Cardiac fibroblast (primary cell): ENCODE measurements around the gene SLC5A5.
A peak's percentile ranks its signal among the peaks of the same experiment; 100 is the strongest.

Experiments
- DNase-seq, 2 donors: peaks; one replicate each; pipeline versions ENCODE4 v3.0.0 to v3.0.0-alpha.2; 2010; ENCODE audit warnings: low read depth in 2 of 2
- H3K4me3 ChIP-seq, 2 donors: replicated peaks in 1 of 2; 1 replicate in 1 of 2; 2 replicates in 1 of 2; pipeline ENCODE4 v1.5.1; 2011; ENCODE audit warnings: low read depth in 2 of 2, low read length in 2 of 2, mild to moderate bottlenecking in 2 of 2, moderate library complexity in 1 of 2
- TF ChIP-seq, protein P1 (sequence below): IDR thresholded peaks from one replicate; pipeline ENCODE4 v1.5.1; 2011; ENCODE audit warnings: low read depth, mild to moderate bottlenecking, low read length, inconsistent platforms

The SLC5A5 gene

DNA sequence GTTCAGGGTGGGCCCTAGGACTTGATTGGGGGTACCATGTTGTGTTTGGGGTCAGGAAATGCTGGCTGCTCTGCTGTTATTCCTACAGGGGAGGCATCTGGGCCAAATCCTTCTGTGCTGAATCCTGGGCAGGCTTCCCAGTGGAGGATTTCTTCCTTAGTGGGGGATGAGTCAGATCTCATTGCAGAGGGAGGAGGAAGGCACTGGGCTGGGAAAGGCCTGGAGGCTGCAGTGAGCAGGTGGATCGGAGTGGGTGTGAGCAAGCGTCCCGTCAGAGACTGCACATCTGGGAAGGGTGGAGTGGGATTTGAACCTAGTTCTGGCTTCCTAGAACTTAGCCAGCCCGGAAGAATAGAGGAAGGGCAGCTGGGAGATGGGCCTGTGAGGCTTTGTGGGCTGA is 72.6 kb downstream of the SLC5A5 start:
- TF ChIP-seq, protein P1, sequence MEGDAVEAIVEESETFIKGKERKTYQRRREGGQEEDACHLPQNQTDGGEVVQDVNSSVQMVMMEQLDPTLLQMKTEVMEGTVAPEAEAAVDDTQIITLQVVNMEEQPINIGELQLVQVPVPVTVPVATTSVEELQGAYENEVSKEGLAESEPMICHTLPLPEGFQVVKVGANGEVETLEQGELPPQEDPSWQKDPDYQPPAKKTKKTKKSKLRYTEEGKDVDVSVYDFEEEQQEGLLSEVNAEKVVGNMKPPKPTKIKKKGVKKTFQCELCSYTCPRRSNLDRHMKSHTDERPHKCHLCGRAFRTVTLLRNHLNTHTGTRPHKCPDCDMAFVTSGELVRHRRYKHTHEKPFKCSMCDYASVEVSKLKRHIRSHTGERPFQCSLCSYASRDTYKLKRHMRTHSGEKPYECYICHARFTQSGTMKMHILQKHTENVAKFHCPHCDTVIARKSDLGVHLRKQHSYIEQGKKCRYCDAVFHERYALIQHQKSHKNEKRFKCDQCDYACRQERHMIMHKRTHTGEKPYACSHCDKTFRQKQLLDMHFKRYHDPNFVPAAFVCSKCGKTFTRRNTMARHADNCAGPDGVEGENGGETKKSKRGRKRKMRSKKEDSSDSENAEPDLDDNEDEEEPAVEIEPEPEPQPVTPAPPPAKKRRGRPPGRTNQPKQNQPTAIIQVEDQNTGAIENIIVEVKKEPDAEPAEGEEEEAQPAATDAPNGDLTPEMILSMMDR, result no peak
- peak; percentile 72 to 73 for DNase-seq
- no peak overlapping the region for H3K4me3 ChIP-seq
